Stimulated activated CD4-positive, alpha-beta T cell treated with anti-CD3 and anti-CD28 coated beads, Interleukin-4, amount 100 ng/mL, for 1 hour (primary cell): Measurements from ENCODE around the gene LRRC74A.
"Not testable (repeated sequence)": the region's sequence is repeated elsewhere in the genome, so short reads cannot be mapped to it uniquely, and the experiment has no call there.

Source experiments
- DNase-seq: peaks from one replicate; pipeline ENCODE4 v3.0.0-alpha.2; 2020

Gene LRRC74A

DNA sequence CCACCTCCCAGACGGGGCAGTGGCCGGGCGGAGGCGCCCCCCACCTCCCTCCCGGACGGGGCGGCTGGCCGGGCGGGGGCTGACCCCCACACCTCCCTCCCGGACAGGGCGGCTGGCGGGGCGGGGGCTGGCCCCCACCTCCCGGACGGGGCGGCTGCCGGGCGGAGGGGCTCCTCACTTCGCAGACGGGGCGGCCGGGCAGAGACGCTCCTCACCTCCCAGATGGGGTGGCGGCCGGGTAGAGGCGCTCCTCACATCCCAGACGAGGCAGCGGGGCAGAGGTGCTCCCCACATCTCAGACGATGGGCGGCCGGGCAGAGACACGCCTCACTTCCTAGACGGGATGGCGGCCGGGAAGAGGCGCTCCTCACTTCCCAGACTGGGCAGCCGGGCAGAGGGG is 71.8 kb downstream of the LRRC74A start:
- not testable (repeated sequence) for DNase-seq

DNA sequence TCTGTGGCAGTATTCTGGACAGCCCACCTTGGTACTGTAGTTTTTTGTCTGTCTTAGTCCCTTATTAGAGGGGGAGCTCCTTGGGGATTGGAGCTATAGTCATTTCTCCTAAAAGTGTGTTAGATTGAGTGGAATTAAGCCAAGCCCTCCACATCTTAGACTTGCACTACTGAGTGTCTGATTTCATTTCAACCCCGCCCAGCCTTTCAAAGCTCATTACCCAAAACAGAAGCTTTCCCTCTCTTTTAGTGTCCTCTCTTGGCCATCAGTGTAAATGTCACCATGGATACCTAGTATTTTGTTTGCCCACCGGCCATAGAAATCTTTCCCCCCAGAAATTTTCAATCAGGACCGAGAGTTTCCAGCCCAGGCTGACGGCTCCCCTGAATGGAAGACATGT is 74.5 kb downstream of the LRRC74A start:
- DNase-seq: no peak

DNA sequence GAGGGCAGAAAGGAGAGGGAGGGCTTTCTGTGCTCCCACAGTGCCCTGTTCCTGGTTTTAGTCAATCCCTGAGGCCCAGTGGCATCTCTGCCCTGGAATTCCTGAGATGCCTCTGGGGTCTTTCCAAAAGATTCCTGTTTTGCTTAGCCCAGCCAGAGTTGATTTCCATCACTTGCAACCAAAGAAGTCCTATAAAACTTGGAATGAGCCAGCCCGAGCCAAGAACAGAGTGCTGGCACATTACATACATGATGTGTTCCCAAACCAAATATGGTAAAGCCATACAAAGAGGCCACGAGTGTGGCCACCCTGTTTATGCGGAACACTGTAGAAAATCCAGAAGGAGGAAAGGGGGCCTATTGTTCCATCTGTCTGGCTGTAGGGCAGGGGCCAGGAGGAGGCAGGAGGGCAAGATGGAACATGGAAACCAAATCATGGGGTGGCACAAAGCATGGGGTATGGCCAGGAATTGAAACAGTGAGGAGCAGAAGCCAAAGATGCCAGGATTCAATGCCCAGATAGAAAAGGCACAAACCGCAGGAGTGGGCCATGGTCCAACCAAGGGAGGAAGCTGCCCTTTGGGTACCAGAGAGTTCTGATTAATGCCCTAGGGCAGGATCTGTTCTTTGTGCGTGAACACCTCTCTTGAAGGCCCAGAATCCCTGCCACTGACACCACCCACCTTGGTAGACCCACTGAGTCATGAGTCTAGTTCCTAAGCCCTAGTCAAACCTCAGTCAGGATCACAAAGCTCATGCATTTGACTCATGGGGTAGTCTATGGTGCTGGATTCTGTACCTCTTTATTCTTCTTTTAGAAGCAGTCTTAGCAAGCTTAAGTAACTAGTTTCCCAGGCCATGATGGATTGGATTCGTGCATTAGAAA is 75.2 kb downstream of the LRRC74A start:
- DNase-seq: no peak

DNA sequence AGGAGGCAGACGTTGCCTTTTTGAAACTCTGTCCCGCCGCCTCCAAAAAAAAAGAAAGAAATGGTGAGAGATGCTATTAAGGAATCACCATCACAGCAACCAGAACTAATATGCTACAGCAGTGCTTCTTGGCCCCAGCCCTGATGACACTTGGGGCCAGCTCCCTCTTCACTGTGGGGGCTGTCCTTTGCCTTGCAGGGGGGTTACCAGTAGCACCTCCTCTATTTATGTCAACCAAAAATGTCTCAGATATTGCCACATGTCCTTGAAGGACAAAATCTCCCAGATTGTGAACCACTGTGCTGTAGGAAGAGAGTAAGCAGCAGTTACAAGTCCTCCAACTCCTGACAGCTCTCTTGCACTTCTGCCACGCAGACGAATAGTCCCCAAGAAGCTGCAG is 76.4 kb downstream of the LRRC74A start:
- DNase-seq: no peak

DNA sequence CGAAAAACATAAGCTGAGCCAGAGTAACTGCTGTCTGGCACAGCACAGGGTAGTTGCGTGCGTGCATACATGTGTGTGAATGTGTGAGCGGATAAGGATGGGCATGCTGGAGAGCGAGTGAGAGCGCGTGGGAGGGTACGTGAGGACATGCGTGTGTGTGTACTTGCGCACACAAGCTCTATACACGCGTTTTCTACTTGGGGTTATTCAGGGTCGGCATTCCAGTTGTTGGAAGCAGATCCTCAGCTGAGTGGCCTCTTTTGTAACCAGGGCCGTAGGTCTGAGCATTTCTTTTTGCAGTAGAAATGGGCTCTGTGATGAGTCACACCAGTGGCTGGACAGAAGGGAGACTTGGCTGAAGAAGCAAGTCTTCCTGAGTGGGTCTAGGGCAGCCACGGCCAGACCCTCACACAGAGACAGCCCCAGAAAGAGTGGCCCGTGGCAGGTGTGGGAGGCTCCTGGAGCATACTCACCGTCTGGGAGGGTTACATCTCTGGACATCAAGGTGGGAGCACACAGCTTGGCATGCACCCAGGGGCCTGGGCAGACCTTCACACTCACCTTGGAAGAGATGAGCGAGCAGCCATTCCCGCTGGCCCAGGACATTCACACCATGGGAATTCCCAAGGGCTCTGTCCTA is 78.0 kb downstream of the LRRC74A start:
- DNase-seq: no peak

DNA sequence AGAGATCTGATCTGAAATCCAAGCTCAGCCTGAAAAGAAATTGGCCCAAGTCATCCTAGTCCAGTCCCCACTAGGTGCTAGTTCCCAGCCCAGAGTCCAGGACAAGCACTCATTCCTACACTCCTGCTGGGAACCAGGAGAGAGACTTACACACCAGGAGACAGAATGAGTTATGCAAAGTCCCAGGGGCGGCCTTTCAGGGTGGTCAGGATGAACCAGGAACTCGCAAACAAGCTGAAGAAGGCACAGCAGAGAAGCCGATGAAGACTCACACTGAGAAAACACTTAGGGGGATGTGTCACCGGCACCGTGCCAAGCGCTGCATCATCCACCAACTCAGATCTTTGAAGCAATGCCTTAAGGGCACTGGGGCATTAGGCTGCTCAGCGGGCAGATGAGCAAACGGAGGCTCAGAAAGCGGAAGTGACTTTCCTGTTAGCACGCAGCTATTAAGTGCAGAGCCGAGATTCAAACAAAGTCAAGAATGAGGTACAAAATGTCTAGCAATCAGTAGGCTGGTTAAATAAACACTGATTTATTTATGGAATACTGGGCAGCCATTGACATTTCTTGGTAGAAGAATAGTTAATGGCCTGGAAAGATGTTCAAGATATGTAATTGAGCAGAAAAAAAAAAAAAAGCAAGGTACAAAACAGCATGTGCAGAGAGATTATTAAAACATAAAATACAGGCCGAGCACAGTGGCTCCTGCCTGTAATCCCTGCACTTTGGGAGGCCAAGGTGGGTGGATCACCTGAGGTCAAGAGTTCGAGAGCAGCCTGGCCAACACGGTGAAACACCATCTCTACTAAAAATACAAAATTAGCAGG is 78.7 kb downstream of the LRRC74A start:
- DNase-seq: peak; percentile 83

DNA sequence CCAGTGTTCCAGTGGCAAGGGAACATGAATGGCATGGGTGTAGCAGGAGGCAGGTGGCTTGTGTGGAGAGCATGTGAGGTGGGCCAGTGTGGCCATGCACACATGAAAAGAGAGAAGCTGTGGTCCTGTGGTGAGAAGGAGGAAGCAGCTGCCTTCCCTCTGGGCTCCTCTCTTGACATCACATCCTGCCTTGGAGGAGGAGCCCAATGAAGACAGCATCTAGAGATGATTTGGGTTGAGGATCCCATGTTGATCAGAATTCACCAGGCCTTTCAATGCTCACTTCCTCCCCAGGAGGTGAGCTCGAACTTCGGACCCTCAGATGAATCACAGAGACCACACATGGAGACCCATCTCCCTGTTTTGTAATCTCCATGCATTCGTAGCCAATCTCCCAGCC is 82.6 kb downstream of the LRRC74A start:
- DNase-seq: no peak

DNA sequence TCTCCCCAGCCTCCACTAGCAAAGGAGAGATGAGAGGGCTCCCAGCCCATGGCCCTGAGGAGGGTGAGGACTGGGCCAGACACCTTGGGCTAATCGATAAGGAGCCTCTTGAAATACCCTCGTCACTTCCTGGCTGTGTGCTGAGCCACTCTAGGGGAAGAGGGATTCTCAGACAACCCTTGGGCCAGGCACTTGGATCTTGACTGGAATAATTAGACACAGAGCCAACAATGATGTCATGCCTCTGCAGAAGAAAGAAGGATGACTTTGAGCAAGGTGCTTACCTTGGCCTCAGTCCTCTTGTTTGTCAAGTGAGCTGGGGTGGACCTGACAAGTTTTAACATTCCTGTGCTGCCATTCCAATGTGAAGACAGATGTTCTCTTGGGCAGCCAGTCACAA is 83.1 kb downstream of the LRRC74A start:
- DNase-seq: no peak

DNA sequence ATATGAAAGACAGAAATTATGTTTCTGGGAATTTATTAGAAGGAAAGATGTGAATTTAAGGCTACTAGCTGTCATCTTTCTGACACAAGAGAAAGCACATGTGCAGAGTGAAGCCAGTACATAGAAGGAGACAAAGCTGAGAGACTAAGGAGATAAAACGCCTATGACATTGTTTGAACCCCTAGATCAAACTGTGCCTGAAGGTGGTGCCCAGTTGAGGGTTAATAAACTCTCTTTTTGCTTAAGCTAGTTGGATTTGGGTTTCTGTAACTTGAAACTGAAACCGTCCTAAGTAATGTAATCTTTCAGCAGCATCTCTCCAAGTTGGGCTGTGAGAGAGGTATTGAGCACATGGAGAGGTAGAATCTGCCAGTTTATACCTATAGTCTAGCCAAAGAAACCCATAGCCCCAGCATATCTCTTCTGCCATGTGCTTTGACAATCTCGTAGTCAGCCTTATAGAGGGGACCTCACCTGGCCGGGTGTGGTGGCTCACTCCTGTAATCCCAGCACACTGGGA is 84.2 kb downstream of the LRRC74A start:
- DNase-seq: no peak

DNA sequence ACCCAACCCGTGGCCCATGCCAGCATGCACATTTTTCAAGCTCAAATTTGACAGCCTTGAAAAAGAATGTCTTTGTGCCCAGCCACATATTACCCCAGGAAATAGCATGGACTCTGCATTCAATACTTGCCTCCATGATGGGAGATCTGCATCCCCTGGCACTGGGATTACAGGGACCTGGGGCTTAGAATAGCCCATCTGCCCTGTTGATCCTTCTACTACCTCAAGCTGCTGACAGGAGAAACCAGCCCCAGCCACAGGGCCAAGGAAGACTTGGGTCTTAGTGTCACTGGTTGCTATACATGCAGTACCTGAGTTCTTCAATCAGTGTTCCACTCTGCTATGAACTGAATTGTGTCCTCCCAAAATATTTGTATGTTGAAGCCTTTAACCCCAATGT is 85.3 kb downstream of the LRRC74A start:
- DNase-seq: no peak

DNA sequence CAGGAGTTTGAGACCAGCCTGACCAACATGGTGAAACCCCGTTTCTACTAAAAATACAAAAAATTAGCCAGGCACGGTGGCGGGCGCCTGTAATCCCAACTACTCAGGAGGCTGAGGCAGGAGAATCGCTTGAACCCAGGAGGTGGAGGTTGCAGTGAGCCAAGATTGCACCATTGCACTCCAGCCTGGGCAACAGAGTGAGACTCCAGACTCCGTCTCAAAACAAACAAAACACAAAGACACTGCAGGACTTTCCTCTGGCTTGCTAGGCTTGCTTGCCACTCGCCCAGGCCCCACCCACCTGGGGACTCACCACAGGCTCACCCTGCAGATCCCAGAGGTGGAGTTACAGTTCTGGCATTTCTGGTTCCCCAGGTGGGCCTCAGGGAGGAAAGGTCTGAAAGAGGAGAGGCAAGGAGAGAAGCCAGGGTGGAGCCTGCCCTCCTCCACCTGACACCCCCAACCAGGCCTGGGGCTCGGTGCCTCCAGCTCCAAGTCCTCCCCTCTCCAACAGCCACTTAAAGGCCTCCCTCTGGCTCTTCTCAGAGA is 88.4 kb downstream of the LRRC74A start:
- not testable (repeated sequence) for DNase-seq

DNA sequence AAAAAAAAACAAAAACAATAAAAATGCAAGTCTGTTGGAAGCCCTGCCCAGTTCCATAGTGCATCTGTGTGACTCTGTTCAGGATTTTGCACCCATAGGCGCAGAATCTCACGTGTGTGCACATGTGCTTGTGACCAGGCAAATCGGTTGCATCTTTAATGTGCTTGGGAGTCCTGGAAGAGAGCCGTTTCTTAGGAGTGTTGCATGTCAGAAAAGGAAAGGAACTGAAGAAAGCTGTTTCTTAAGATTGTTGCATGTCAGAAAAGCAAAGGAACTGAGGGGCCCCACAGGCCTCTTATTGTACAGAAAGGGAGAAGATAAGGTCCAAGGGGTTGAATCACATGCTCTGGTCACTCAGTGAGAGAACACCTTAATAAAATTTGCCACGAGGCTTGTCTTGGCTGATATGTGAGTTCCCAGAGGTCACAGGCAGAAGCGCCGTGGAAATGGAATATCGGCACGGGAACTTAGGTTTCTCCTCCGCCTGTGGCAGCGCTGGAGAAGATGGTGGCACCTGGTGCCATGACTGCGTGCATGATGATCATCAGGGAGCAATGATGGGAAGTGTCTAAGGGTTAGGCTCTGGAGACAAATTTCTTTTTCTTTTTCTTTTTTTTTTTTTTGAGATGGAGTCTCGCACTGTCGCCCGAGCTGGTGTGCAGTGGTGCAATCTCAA is 90.0 kb downstream of the LRRC74A start:
- DNase-seq: no peak

DNA sequence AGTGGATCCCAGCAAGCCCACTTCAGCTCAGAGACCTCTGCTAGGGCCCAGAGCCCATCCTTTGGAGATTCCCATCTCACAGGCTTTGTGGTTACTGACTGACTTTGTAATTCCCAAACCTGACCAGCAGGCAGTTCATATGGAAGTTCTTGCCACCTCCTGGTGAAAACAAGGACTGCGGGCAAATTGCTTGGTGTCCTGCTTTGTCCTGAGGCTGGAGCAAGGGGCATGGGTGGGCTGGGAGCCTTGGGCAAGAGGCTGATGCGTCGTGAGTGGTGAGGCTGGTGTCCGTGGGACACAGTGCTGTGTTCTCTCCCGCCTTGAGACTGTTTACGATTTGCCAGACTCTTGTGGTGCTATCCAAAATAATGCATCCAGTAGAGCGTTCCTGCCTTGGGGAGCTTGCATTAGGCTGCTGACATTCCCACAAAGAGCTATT is 91.0 kb downstream of the LRRC74A start:
- no peak for DNase-seq

DNA sequence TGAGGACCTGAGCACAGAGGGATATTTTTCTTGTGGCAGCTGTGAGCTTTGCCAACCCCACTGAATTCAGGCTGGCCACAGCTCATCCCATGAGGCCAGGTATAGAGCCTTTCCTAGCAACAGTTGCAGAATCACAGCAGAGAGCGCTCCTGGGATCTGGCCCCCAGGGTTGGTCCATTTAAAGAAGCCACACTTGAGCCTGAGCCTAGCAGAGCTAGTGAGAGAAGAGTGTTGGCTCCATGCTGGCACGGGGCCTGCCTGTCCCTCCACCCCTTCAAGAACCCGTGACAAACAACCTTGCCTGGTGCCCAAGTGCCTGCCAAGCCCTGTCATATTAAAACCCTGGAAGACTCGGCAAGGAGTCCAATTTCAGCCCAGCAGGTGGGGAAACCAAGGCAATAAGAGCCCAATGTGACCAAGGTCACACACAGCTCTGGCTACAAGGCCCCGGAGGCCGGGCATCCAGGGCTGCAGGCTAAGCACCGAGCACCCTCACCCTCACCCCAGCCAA is 91.6 kb downstream of the LRRC74A start:
- DNase-seq: no peak

DNA sequence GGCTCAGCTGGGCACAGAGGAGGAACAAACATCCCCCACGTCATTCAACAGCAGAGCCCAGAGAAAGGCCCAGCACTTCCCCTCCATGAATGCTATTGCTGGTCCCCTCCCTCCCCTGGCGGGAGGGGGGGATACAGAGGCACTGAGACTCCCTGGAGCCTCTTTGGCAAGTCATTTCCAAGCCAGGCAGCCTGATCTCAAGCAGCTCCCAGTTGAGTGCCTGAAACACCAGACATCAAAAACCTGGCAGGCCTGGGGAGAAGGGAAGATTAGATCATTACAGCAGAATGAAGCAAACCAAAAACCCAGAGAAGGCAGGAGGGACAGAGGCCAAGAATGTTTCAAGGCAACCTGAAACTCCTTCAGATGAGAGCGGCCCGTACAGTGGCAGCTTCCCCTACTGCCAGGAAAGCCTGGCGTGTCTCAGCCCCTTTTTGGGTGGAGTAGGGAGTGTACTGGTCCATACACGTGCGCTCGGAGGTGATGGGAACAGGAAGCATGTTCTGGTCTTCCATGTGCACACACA is 92.1 kb downstream of the LRRC74A start:
- DNase-seq: no peak

DNA sequence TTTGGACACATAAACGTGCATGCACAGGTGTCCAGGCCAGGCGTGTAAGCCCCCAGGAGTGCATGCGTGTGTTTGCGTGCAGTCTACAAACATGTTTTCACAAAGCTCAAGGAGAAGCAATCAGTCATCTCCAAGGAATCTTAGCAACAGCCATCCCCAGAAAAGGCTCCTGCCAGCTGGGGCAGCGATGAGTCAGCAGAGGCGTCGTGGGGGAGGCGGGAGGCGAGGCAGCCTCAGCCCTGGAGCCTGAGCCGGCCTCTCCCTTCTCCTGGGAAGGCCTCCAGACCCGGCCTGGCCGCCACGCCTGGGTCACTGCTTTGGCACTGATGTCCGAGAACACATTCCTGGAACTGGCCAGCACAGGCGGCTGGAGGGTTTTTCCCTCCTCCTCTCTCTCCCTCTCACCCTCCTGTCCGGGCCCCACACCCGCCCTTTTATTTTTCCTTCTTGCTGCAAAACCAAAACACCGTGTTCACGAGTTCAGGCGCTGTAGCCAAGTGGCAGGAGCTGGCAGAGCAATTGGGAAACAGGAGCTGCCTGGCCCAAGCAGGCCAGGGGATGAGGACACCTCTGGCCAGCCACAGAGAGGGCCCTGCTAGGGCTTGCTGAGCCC is 92.7 kb downstream of the LRRC74A start:
- peak; percentile 16 for DNase-seq
